ENCODE measurements around the gene PARD3B.

- TF ChIP-seq POLR2AphosphoS5 (IDR thresholded peaks at IDR 0.05; ENCODE audit: low read depth, low read length) (no peak), POU2F2 (IDR thresholded peaks at IDR 0.05; ENCODE audit: low read depth, low read length) (no peak), POLR2A (IDR thresholded peaks at IDR 0.05; ENCODE audit: low read depth, low read length) (no peak)
Measured at GRCh38 chr2:205199165-205199850, 654.0 kb downstream of the PARD3B start.

All from GM12891 (cell line).